Stimulated activated naive CD4-positive, alpha-beta T cell (primary cell): Measurements from ENCODE around the gene RRP12.

Source experiments
- DNase-seq, 6 experiments: peaks; one replicate each; lab custom pipeline; 2025; lab: John Stamatoyannopoulos, UW

Gene RRP12

GRCh38 chr10:97312897-97313296, 88.2 kb downstream of the RRP12 start:
- DNase-seq, result no peak

GRCh38 chr10:97311111-97311626, 90.0 kb downstream of the RRP12 start:
- DNase-seq, result no peak

- DNase-seq, result no peak
These were observed 93.0 kb downstream of the RRP12 start for GRCh38 chr10:97307866-97308780.

- DNase-seq, result no peak
These were observed 93.7 kb downstream of the RRP12 start for GRCh38 chr10:97307441-97307840.
